Measurements from ENCODE around the gene CRB1. TPM values are rescaled to one million over a fixed set of nuclear protein-coding genes. Genes with fewer than 3 reads are reported as not detected.

CRB1 gene
- total and polyA plus RNA-seq, 9 donors, result 0.14 to 0.54 (median 0.31) TPM

DNA sequence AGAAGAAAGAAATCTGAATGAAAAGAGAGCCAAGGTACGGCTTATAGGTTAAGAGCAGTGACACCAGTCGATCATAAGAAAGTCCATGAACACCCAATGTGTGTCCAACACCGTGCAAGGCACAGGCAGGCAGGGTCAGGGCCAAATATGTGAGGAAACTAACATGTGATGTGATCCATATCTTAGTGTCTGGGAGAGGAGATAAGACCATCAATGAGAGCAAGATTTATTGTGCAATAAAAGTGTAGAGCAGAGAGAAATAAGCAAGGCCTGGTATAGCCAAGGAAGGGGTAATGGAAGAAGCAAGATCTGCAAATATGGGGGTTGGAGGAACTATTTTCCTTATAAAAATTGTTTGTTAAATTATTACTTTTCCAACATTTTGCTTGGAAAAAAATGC, 198.8 kb downstream of the CRB1 start:
- no peak for DNase-seq
- Histone ChIP-seq H3K36me3 (ENCODE audit: control insufficient read depth, insufficient read depth, low read length) (no peaks in the 10 kb centered on the region), H3K9me3 (replicated peaks; ENCODE audit: control insufficient read depth, low read depth, low read length) (no peaks in the 10 kb centered on the region), H3K27ac (ENCODE audit: low read length) (no peak overlapping the region), H3K27me3 (ENCODE audit: control insufficient read depth, insufficient read depth, low read length) (no peaks in the 10 kb centered on the region), H3K4me3 (ENCODE audit: low read length) (no peak overlapping the region), H3K4me1 (ENCODE audit: control insufficient read depth, insufficient read depth, low read length) (peaks cover 6% of the 10 kb centered on the region)
- 50% methylated on average over 3 of the region's 3 CpGs for WGBS (ENCODE audit: insufficient coverage)

DNA sequence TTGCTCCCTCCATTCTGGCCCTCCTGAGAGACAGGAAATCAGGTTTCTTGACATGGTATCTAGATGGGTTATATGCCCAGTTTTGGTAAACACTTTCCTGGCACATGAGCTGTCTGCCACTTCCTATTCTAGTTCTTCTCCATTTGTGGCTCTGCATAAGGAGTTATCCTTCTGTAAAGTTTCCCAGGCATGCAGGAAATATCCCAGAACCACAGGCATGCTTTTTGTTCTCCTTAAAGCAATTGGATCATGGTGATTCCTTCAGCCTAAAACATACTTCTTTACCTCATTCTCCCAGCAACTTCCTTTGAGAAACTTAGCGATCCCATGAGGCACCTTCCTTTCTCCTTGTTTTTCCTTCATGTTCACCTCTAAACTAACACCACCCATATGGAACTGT, 199.8 kb downstream of the CRB1 start:
- no peaks in the 10 kb centered on the region for H3K9me3 ChIP-seq (replicated peaks; ENCODE audit: control insufficient read depth, low read depth, low read length)
- no peak overlapping the region for H3K27ac ChIP-seq (ENCODE audit: low read length)
- no peaks in the 10 kb centered on the region for H3K27me3 ChIP-seq (ENCODE audit: control insufficient read depth, insufficient read depth, low read length)
- no peaks in the 10 kb centered on the region for H3K36me3 ChIP-seq (ENCODE audit: control insufficient read depth, insufficient read depth, low read length)
- no peak for DNase-seq
- 89% methylated on average over 1 of the region's 1 CpG for WGBS (ENCODE audit: insufficient coverage)
- H3K4me1 ChIP-seq (ENCODE audit: control insufficient read depth, insufficient read depth, low read length), result peaks cover 6% of the 10 kb centered on the region
- H3K4me3 ChIP-seq (ENCODE audit: low read length), result no peak overlapping the region

DNA sequence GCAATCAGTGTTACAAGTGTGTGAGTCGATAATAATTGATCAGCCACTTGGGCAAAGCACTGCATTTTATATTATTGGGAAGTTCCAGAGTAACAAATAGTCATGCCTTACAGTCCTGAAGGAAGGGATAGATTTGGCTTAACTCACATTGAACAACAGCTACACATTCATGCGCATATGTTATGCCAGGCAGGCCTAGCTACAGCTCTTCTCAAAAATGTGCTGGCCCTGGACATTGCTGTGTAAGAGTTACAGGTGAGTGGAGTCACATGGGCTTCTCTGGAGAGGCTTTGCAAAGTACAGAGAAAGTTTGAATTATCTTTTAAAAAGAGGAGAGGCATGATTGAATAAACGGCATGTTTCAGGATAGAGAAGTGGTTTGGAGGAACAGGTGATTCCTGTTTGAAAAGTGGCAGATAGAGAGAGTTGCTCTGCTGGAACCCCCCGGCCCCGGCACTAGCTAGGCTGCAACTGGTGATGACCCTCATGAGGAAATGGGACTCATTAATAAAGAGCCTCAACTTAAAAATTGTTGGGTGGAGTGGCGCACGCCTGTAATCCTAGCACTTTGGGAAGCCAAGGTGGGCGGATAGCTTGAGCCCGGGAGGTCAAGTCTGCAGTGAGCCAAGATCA, 200.6 kb downstream of the CRB1 start:
- 86% methylated on average over 8 of the region's 9 CpGs for WGBS (ENCODE audit: insufficient coverage)
- Histone ChIP-seq H3K4me1 (ENCODE audit: control insufficient read depth, insufficient read depth, low read length) (peaks cover 6% of the 10 kb centered on the region), H3K9me3 (replicated peaks; ENCODE audit: control insufficient read depth, low read depth, low read length) (no peaks in the 10 kb centered on the region), H3K4me3 (ENCODE audit: low read length) (no peak overlapping the region), H3K27ac (ENCODE audit: low read length) (no peak overlapping the region), H3K27me3 (ENCODE audit: control insufficient read depth, insufficient read depth, low read length) (no peaks in the 10 kb centered on the region), H3K36me3 (ENCODE audit: control insufficient read depth, insufficient read depth, low read length) (no peaks in the 10 kb centered on the region)
- DNase-seq, result no peak

DNA sequence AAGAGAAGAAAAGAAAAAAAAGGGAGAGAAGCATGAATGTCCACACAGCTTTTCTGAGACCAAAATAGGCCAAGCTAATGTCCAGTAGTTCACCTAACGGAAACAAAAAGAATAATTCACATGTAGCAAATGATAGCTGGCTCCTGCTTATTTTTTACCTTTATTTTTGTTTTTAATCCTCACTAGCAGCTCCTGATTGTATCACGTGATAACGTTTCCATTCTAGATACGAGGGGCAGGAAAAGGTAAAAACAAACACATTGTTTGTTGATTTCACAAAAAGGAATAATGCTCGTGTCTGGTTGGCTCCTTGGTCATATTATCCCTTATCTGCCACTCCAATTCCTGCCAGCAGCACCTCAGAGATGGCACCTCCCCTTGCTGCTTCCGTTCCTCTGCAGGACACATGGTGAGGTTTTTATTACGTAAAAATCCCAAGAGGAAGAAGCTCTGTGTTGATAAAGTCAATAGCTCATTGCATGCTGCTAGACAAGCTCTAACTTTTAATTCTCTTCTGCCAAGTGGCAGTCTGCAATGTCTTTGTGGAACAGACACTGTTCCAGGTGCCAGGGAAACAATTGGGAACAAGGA, 201.7 kb downstream of the CRB1 start:
- Histone ChIP-seq H3K4me3 (ENCODE audit: low read length) (no peak overlapping the region), H3K27ac (ENCODE audit: low read length) (no peak overlapping the region), H3K9me3 (replicated peaks; ENCODE audit: control insufficient read depth, low read depth, low read length) (no peaks in the 10 kb centered on the region), H3K4me1 (ENCODE audit: control insufficient read depth, insufficient read depth, low read length) (peaks cover 6% of the 10 kb centered on the region), H3K27me3 (ENCODE audit: control insufficient read depth, insufficient read depth, low read length) (no peaks in the 10 kb centered on the region), H3K36me3 (ENCODE audit: control insufficient read depth, insufficient read depth, low read length) (no peaks in the 10 kb centered on the region)
- no peak for DNase-seq
- no CpG with 5 or more reads among the region's 7 CpGs for WGBS (ENCODE audit: insufficient coverage)

DNA sequence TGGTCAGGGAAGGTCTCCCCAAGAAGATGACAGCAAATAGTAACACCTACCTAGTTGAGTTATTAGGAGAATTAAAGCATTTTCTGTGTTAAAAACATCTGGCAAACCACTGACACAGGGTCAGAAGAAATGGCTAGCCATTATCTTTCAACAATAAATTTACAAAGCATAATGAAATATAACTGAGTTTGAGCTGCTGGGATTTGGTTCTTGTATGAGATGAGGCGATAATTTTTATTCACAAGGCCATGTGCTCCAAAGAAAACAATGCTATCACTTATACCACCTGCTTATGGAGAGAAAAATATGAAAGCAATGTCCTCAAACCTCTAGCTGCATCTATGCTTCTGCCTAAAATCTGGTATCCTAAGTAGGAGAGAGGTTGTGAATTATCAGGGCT, 202.3 kb downstream of the CRB1 start:
- Histone ChIP-seq H3K27me3 (ENCODE audit: control insufficient read depth, insufficient read depth, low read length) (no peaks in the 10 kb centered on the region), H3K4me1 (ENCODE audit: control insufficient read depth, insufficient read depth, low read length) (peaks cover 6% of the 10 kb centered on the region), H3K4me3 (ENCODE audit: low read length) (no peak overlapping the region), H3K9me3 (replicated peaks; ENCODE audit: control insufficient read depth, low read depth, low read length) (no peaks in the 10 kb centered on the region), H3K27ac (ENCODE audit: low read length) (no peak overlapping the region), H3K36me3 (ENCODE audit: control insufficient read depth, insufficient read depth, low read length) (no peaks in the 10 kb centered on the region)
- DNase-seq, result no peak
- no CpG with 5 or more reads among the region's 1 CpG for WGBS (ENCODE audit: insufficient coverage)

DNA sequence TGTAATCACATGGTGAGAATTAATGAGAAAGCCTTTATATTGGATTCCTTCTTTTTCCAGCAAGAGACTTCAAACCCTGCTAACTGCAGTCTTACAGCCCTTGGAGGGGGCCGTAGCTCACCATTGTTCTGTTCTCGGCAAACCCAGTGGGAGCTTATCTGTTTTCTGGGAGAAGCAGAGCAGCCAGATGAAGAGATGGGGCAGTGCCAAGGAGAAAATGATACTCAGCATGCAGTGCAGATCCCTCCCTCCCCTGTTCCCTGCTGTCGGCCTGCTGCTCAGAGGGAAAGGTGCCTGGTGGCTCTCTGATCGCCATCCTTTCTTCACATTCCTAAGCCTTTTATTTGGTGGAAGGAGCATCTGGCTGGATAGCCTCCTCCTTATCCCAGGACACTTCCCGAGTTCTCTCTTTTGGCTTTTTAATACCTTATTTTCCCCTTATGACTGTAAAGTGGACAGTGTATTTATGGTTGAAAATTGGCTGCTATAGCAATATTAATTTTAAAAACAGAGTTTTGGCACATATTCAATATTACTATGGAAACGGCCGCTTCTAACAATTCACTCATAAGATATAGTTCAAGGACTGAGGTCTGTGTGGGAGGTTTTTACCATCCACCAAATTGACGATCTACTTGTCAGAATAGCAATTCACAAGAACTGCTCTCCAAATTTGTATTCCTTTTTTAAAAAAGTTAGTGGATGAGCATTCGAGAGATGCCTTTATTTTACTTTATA, 203.4 kb downstream of the CRB1 start:
- Histone ChIP-seq H3K9me3 (replicated peaks; ENCODE audit: control insufficient read depth, low read depth, low read length) (no peaks in the 10 kb centered on the region), H3K4me1 (ENCODE audit: control insufficient read depth, insufficient read depth, low read length) (peaks cover 6% of the 10 kb centered on the region), H3K27me3 (ENCODE audit: control insufficient read depth, insufficient read depth, low read length) (no peaks in the 10 kb centered on the region), H3K27ac (ENCODE audit: low read length) (peak overlapping the region; percentile 75), H3K36me3 (ENCODE audit: control insufficient read depth, insufficient read depth, low read length) (no peaks in the 10 kb centered on the region), H3K4me3 (ENCODE audit: low read length) (no peak overlapping the region)
- DNase-seq, result peak; percentile 80
- no CpG with 5 or more reads among the region's 9 CpGs for WGBS (ENCODE audit: insufficient coverage)

DNA sequence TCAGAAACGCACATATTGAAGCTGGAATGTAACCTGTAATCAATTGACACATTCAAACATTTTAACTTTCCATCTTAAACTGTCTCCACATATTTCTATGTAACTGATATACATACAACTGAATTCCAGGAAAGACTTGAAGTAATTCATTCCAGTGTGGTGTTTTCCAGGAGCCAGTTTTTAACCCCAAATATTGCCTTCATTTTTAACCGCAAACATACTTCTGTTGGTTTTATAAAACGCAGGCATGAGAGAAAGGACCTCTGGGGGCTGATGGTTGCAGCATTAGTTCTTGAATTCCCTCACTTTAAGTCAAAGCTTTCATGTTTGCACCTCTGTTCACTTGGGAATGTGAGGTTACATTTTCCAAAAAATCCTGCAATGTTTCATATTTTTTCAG, 204.1 kb downstream of the CRB1 start:
- H3K27me3 ChIP-seq (ENCODE audit: control insufficient read depth, insufficient read depth, low read length), result no peaks in the 10 kb centered on the region
- H3K4me1 ChIP-seq (ENCODE audit: control insufficient read depth, insufficient read depth, low read length), result peaks cover 6% of the 10 kb centered on the region
- H3K9me3 ChIP-seq (replicated peaks; ENCODE audit: control insufficient read depth, low read depth, low read length), result no peaks in the 10 kb centered on the region
- 40% methylated on average over 2 of the region's 3 CpGs for WGBS (ENCODE audit: insufficient coverage)
- no peak overlapping the region for H3K27ac ChIP-seq (ENCODE audit: low read length)
- H3K36me3 ChIP-seq (ENCODE audit: control insufficient read depth, insufficient read depth, low read length), result no peaks in the 10 kb centered on the region
- no peak for DNase-seq
- H3K4me3 ChIP-seq (ENCODE audit: low read length), result no peak overlapping the region

DNA sequence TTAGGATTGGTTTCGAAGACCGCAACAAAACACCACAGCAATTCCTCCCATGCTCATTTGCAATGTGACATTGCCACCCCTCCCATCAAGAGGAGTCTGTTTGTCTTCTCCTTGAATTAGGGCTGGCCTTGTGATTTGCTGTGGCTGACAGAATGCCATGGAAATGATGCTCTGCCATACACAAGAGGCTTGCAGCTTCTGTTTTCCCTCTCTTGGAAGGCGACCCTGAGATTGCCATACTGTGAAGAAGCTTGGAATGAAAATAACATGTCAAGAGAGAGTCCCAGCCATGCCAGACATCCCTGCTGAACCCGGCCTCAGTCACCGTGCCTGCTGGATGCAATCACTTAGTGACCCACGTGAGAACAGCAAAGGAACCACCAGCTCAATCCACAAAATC, 212.4 kb downstream of the CRB1 start:
- Histone ChIP-seq H3K27me3 (ENCODE audit: control insufficient read depth, insufficient read depth, low read length) (no peaks in the 10 kb centered on the region), H3K27ac (ENCODE audit: low read length) (no peak overlapping the region), H3K36me3 (ENCODE audit: control insufficient read depth, insufficient read depth, low read length) (no peaks in the 10 kb centered on the region), H3K4me3 (ENCODE audit: low read length) (no peak overlapping the region), H3K9me3 (replicated peaks; ENCODE audit: control insufficient read depth, low read depth, low read length) (no peaks in the 10 kb centered on the region), H3K4me1 (ENCODE audit: control insufficient read depth, insufficient read depth, low read length) (no peaks in the 10 kb centered on the region)
- 80% methylated on average over 1 of the region's 6 CpGs for WGBS (ENCODE audit: insufficient coverage)
- DNase-seq, result no peak

DNA sequence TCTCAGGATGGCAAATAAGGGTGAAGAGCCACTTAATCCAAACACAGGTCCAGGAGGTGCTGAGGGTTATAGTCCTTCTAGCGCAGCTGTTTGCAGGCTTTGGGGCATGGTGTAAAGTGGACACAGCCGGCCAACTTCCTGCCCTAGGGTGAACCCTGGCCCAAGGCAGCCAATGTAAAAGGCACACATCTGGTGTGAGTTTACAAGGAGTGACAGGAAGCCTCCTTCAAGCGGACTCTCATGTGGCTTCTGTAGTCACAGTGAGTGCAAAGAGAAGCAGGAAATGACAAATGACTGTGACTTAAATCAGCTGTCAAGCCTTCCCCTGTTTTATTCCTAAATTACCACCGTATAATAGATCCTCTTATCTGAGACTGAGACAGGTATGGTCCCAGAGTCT, 213.0 kb downstream of the CRB1 start:
- no peaks in the 10 kb centered on the region for H3K4me1 ChIP-seq (ENCODE audit: control insufficient read depth, insufficient read depth, low read length)
- H3K36me3 ChIP-seq (ENCODE audit: control insufficient read depth, insufficient read depth, low read length), result no peaks in the 10 kb centered on the region
- no peaks in the 10 kb centered on the region for H3K27me3 ChIP-seq (ENCODE audit: control insufficient read depth, insufficient read depth, low read length)
- H3K4me3 ChIP-seq (ENCODE audit: low read length), result no peak overlapping the region
- DNase-seq, result peak; percentile 17
- WGBS (ENCODE audit: insufficient coverage), result 28% methylated on average over 2 of the region's 4 CpGs
- H3K27ac ChIP-seq (ENCODE audit: low read length), result no peak overlapping the region
- H3K9me3 ChIP-seq (replicated peaks; ENCODE audit: control insufficient read depth, low read depth, low read length), result no peaks in the 10 kb centered on the region

DNA sequence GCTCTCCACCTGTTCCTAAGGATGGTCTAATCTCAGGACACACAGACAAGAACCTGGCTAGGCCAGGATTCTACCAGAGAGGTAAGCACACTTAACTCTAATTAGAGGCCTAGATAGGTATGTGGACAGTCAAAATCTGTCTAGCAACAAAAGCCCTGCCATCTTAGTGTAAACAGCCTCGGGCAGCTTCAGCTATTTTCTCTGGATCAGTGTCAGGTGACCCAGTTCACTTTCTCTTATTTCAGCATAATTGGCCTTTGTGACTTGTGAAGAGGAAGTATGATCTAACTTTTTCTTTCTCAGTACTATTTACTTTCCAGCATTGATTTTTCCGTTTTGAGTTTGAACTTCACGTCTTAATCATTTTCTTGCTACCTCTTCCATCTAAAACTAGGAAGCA, 217.7 kb downstream of the CRB1 start:
- H3K4me3 ChIP-seq (ENCODE audit: low read length), result no peak overlapping the region
- no CpG with 5 or more reads among the region's 3 CpGs for WGBS (ENCODE audit: insufficient coverage)

More for the DNA sequence above, 217.7 kb downstream of the CRB1 start:
- no peak for DNase-seq
- H3K4me1 ChIP-seq (ENCODE audit: control insufficient read depth, insufficient read depth, low read length), result peaks cover 5% of the 10 kb centered on the region
- no peaks in the 10 kb centered on the region for H3K9me3 ChIP-seq (replicated peaks; ENCODE audit: control insufficient read depth, low read depth, low read length)
- H3K27ac ChIP-seq (ENCODE audit: low read length), result no peak overlapping the region
- no peaks in the 10 kb centered on the region for H3K27me3 ChIP-seq (ENCODE audit: control insufficient read depth, insufficient read depth, low read length)
- H3K36me3 ChIP-seq (ENCODE audit: control insufficient read depth, insufficient read depth, low read length), result no peaks in the 10 kb centered on the region
